Cardiac septum (tissue), 1 donor: ENCODE measurements around the gene MTX1. TPM values are rescaled to one million over a fixed set of nuclear protein-coding genes. Genes with fewer than 3 reads are reported as not detected.
"Not testable (repeated sequence)": the region's sequence is repeated elsewhere in the genome, so short reads cannot be mapped to it uniquely, and the experiment has no call there.

Source experiments
- DNase-seq: peaks from one replicate; pipeline ENCODE4 v3.0.0-alpha.2; 2020; ENCODE audit warnings: low spot score
- intact Hi-C: fragments of 100-400 bp; cut with DNase I; formaldehyde crosslinking; loops from one replicate; pipeline ENCODE4 v1.14.0; 2022
- long read RNA-seq: library from polyadenylated mRNA; unstranded; transcript quantifications from one replicate; pipeline ENCODE4 v2.0.0, GENCODE V29; 2021
- total RNA-seq: library from RNA; stranded (reverse); fragmentation: NEBNext Ultra II Directional; extraction: Animal tissue kit (Norgen Biotek cat#: 25700); gene quantifications from one replicate; pipeline ENCODE4 v1.2.1, GENCODE V29; 2021
- donor health status: DM: no; HTN: no; CAD: no.

MTX1 gene, protein sequence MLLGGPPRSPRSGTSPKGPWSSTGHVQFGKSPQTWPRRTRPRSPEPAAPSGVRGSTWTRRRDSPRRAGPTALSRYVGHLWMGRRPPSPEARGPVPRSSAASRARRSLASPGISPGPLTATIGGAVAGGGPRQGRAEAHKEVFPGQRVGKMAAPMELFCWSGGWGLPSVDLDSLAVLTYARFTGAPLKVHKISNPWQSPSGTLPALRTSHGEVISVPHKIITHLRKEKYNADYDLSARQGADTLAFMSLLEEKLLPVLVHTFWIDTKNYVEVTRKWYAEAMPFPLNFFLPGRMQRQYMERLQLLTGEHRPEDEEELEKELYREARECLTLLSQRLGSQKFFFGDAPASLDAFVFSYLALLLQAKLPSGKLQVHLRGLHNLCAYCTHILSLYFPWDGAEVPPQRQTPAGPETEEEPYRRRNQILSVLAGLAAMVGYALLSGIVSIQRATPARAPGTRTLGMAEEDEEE
- 16.4 TPM for total RNA-seq
- long read RNA-seq, transcript MTX1-202 (8 exons, 1,632 nt), result major isoform, 12 of 17 reads
- long read RNA-seq, partial matches to known transcripts, result 2 of 17 reads
- long read RNA-seq, other reads (novel, unspliced or antisense), result 2 of 17 reads

DNA sequence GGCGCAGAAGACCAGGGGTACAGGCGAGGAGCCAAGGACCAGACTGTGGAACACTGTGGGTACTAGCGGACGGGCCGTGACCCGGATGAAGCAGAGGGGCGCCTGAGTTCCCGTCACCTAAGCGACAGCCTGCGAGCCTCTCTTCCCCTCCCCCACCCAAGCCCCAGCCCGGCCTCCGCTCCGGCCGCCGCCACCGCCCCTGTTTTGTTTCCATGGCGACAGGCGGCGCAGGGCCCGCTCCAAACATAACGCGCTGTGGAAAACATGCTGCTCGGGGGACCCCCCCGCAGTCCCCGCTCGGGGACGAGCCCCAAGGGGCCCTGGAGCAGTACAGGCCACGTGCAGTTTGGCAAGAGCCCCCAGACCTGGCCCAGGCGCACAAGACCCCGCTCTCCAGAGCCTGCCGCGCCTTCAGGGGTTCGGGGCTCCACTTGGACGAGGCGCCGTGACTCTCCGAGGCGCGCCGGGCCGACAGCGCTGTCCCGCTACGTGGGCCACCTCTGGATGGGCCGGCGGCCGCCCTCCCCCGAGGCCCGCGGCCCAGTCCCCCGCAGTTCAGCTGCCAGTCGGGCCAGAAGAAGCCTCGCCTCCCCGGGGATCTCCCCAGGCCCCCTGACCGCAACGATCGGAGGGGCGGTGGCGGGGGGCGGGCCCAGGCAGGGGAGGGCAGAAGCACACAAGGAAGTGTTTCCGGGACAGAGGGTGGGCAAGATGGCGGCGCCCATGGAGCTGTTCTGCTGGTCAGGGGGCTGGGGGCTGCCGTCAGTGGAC is at the start of gene MTX1:
MTX1 (plus strand) TSS at position 155 of the 771 bp plus-strand sequence; CDS start at position 265, 110 bp downstream.
- peak; percentile 94 for DNase-seq
- intact Hi-C loops, result loop anchor here (2.0 kb wide), 2 partner anchors 18 to 36 kb away; no protein-coding TSS in a partner anchor

DNA sequence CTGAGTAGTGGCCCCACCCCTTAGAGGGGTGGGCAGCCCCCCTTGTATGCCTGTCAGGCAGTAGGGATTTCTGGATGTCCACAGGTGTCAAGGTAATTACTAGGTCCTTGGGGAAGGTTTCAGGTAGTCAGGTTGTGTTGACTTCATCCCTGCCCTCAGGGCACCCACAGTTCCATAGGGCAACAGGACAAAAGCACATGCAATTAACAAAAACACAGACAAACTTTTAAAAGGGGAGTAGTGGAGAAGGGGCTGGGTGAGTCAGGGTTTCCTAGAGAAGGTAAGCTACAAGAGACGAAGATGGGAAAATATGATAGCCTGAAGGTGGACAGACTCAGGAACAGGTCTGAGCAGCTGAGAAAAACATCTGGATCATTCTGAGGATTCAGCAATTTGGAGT is 49.5 kb upstream of the MTX1 start:
- no peak for DNase-seq
- intact Hi-C loops, result no loop called here

DNA sequence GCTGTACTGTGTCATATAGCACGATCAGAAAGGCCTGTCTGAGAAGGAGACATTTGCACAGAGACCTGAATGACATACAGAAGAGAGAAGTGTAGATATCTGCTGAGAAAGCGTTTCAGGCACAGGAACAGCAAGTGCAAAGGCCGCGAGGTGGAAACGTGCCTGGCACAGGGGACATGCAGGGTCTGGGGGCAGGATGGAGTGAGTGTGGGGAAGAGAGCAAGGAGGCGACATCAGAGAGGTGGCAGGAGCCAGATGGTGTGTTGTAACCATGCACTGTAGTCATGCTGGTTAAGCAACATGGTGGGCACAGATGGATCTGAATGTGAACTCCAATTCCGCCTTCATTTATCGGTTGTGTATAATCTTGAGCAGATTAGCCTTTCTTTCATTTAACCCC is 48.4 kb upstream of the MTX1 start:
- no peak for DNase-seq
- intact Hi-C loops, result no loop called here

DNA sequence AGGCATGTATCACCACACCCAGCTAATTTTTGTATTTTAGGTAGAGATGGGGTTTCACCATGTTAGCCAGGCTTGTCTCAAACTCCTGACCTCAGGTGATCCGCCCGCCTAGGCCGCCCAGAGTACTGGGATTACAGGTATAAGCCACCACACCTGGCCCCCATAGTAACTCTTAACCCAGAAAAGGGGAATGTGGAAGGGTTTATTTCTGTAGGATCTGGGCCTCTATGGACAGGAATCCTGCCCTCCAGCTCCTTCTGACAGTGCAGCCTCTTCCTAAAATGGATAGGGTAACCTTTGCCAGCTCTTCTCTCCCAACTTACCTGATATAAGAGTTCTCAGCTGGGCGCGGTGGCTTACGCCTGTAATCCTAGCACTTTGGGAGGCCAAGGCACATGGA is 45.9 kb upstream of the MTX1 start:
- intact Hi-C loops, DNase-seq: not testable (repeated sequence)

DNA sequence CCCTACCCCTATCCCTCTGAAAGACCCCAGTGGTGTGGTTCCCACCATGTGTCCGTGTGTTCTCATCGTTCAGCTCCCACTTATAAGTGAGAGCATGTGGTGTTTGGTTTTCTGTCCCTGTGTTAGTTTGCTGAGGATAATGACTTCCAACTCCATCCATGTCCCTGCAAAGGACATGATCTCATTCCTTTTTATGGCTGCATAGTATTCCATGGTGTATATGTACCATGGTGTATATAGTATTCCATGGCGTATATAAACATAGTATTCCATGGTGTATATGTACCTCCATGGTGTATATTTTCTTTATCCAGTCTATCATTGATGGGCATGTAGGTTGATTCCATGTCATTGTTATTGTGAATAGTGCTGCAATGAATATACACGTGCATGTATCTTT is 44.7 kb upstream of the MTX1 start:
- intact Hi-C loops, result not testable (repeated sequence)

DNA sequence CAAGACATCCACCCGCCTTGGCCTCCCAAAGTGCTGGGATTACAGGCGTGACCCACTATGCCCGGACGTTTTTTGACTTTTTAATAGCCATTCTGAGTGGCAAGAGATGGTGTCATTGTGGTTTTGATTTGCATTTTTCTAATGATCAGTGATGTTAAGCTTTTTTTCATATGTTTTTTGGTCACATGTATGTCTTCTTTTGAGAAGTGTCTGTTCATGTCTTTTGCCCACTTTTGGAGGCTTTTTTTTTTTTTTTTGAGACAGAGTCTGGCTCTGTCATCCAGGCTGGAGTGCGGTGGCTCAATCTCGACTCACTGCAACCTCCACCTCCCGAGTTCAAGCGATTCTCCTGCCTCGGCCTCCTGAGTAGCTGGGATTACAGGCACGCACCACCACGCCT is 43.9 kb upstream of the MTX1 start:
- intact Hi-C loops, DNase-seq: not testable (repeated sequence)

More for the DNA sequence above, 44.7 kb upstream of the MTX1 start:
- DNase-seq, result not testable (repeated sequence)

DNA sequence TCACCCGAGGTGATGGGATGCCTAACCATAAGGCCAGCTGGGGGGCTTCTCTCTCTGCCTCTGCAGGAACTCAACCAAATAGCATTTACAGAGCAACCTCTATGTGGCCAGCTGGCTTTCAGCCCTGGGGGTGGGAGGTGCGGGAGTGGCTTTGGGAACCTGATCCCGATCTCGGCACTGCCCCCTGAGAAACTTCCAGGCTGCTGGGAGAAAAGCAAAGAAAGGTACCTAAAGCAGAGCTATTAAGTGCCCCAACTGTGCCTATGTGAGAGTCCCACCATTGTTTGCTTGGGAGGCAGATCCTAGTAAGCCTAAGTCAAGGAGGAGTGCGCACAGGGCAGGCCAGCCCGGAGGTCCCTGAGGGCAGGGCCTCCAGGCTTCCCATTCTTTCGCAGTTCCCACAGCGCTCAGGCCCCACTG is 42.4 kb upstream of the MTX1 start:
- no peak for DNase-seq
- intact Hi-C loops, result loop anchor here (2.0 kb wide), 1 partner anchor 37 kb away; no protein-coding TSS in a partner anchor

DNA sequence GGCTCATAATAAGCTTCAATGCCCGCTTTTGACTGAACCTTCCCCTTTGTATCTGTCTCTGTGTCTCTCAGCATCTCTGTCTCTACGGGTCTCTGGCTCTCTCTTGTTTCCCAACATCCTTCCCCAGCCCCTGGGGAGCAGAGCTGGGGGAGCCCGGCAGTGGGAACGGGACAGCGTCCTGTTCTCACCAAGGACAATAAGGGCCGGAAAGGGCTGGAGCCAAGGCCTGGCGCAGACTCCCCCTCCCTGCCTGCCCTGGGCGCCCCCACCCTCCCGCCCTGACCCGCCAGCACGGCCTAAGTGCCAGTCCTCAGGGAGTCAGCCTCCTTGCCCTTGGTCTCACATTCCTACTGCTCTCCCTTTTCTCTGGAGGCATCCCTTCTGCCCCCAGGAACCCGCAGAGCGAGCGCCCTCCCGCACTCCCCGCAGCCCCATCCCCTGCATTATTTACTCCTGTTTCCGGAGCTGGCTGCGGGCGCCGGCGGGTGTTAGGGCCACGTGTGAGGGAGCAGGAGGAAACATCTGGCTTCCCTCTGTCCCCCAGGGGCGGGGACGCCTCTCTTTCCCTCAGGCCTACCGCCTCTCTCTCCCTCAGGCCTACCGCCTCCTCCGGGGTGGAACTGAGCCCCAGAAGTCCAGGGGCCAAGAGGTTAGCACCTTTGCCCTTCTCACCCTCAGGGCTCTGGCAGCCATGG is 41.9 kb upstream of the MTX1 start:
- no peak for DNase-seq
- intact Hi-C loops, result loop anchor here (1.0 to 2.0 kb wide), 2 partner anchors 38 to 72 kb away; no protein-coding TSS in a partner anchor

DNA sequence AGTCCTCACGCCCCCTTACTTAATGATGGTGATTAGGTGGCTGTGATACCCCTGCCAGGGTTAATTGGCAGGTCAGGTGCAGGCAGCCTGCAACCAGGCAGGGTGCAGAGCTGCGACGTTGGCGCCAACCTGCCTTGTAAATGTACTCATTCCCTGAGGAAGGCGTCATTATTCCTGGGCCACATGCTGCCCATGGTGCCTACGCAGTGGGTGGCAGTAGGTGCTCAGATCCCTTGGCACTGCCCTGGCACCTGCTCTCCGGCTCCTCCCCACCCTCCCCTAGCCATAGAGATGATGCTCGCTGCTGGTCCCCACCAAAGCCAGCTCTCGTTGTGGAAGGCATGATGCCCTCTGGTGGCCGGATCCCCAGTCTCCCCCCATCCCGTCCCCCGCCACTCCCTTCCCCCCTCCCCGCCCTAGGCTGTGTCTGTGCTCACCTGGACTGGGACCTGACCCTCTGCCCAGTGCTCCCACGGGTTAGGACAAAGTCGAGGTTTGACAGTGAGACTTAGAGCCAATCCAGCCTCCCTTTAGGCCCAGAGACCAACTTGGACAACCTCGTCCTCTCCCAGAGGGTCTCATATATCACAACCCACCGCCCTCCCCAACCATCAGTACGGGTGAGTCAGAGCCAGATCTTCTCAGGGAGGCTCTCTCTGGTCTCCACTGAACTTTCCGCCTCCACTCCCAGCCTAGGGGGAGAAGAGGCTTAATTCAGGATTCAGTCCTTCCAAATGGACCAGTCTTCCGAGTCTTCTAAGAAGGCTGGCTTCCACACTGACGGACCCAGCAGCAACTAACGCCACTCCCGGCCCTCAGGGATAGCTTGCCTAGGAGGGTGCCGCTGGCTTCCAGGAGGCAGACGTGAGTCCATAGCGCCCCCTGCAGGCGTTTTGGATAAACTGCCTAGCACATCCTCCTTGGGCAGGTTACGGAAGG is 41.1 kb upstream of the MTX1 start:
- intact Hi-C loops, result loop anchor here (1.0 to 2.0 kb wide), 3 partner anchors 39 to 76 kb away; no protein-coding TSS in a partner anchor
- peak; percentile 95 for DNase-seq

DNA sequence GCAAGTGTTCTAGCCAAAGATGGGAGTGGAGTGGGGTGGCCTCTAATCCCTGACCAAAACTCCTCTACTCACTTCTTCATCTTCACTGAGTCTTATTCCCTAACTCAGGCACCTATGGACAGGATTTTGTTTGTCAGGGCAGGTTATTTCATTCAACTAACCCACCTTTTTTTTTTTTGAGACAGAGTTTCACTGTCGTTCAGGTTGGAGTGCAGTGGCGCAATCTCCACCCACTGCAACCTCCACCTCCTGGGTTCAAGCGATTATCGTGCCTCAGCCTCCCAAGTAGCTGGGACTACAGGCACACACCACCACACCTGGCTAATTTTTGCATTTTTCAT is 40.4 kb upstream of the MTX1 start:
- intact Hi-C loops, result loop anchor here (1.0 kb wide), 1 partner anchor 77 kb away; no protein-coding TSS in a partner anchor
- not testable (repeated sequence) for DNase-seq

DNA sequence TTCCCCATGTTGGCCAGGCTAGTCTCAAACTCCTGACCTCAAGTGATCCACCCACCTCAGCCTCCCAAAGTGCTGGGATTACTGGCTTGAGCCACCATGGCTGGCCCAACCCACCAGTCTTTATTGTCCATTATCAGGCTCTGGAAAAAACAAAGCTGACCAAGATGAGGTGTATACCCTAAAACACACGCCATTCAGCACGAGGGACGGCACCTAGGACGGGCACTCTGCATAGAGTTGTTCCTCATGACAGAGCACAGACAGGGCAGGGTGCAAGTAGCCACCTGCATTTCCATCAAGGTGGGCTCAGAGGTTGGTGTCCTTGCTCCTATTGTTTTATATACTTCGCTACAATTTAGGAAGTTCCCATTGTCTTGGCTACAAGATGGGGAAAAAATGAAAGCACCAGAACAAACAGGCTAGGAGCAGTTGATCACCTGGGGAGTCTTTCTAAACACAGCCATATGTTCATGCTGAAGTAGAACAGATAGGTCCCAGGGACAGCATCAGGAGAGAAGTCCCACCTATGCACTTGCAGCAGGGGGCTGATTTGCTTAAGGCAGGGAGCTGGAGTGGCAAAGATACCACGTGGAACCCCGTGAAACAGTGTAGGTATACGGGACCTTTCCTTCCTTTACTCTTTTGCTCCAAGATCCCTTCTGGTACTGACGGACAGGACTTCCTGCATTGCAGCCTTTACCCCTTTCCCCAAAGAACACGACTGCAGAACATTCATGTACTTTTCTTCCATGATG is 39.9 kb upstream of the MTX1 start:
- intact Hi-C loops, result loop anchor here (1.0 kb wide), 1 partner anchor 77 kb away; no protein-coding TSS in a partner anchor
- DNase-seq, result no peak

DNA sequence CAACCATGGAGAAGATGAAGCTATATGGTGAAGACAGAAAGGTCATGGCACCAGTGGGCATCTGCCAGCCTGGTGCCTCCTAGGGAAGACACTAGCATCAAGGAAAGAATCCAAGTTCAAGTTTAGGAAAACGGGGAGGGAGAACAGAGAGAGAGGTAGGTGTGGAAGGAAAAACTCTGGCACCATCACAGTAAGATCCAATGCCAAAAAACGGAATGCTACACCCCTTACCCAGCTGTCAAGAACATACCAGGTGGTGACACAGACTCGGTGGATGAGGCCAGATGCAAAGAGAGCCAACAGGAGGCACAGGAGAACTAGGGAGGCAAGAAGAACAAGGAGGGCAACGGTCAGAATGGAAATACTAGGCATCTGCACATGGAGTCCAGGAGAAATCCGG is 39.0 kb upstream of the MTX1 start:
- DNase-seq, result no peak
- intact Hi-C loops, result no loop called here

DNA sequence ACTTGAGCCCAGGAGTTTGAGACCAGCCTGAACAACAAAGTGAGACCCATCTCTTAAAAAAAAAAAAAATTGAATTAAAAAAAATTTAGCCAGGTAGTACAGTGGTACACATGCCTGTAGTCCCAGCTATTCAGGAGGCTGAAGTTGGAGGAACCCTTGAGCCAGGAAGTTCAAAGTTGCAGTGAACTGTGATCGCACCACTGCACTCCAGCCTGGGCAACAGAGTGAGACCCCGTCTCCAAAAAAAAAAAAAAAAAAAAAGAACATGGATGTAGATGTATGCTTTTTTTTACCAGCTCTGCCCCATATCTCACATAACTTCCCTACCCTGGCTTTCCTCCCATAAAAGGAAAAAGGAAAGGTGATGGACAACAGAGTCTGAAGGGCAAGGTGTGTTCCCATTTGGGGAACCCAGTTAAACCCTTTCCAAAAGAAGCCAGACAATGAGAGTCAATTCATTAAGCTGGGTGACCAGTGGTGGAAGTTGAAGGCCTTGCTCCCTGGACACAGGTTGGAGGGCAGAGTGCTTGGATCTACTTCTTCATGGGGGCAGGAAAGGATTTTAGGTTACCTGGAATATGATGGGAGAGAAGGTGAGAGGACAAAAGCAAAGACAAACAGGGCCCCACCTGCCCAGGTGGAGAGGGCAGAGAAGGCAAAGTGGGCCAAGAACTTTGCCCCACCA is 38.3 kb upstream of the MTX1 start:
- DNase-seq, result no peak
- intact Hi-C loops, result no loop called here

DNA sequence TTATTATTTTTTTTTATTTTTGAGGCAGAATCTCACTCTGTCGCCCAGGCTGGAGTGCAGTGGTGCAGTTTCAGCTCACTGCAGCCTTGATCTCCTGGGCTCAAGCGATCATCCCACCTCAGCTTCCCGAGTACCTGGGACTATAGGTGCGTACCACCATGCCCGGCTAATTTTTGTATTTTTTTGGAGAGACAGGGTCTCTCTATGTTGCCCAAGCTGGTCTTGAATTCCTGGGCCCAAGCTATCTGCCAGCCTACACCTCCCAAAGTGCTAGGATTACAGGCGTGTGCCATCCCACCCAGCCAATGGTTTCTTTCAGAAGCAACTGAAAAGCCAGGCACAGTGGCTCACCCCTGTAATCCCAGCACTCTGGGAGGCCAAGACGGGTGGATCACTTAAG is 37.7 kb upstream of the MTX1 start:
- intact Hi-C loops, result no loop called here

DNA sequence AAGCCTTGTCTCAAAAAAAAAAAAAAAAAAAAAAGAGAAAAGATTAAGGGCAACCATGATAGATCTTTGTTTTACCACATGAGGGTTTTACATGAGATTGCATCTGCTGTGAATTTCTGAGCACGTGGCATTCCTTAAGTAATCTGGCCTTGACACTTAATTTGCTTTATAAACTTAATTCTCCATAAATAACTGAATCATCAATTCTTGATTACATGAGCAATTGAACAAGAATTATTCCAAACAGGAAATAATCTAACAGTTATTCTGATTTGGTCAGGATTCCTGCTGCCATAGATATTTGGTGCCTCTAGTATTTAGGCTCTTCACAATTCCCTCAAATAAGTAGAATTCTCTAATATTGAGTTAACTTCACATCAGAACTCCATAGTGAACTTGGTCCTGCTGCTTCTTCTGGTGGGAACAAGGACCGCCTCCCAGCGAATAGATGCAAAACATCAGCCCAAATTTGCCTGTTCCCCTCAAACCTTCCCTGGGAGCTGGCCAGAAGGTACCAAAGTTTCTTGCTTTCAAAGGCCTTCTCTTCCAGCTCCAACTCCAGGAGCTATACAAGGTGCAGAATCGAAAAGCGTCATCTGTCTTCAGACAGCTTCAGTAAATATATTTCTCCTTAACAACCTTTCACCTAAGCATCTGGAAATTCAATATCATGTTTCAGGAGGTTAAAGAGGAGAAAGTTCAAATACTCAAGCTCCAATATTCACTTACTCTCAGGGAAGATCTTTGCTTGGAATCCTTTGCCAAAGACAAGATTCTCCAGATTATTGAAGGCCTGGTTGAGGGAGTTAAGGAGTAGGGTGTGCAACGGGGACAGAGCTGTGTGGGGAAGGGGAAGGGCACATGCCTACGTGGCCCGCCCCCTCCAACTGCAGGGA is 36.4 kb upstream of the MTX1 start:
- intact Hi-C loops, result no loop called here

More for the DNA sequence above, 37.7 kb upstream of the MTX1 start:
- DNase-seq, result no peak

More for the DNA sequence above, 36.4 kb upstream of the MTX1 start:
- no peak for DNase-seq
